A549 (cell line): Measurements from ENCODE around the gene RPL11. TPM values are rescaled to one million over a fixed set of nuclear protein-coding genes. Genes with fewer than 3 reads are reported as not detected.
"Not testable (repeated sequence)": the region's sequence is repeated elsewhere in the genome, so short reads cannot be mapped to it uniquely, and the experiment has no call there.

ENCODE experiments used
- ATAC-seq, 2 experiments: fragments of 200-7000 bp in 1 of 2; fragments of >200 bp in 1 of 2; cut with Nextera tagmentation in 1 of 2; cut with Tn5 transposase in 1 of 2; 3 replicates each; pipeline versions ENCODE4 v1.8.0 to v1.9.1; 2018 to 2020; ENCODE audit warnings: mild to moderate bottlenecking in 1 of 2, moderate library complexity in 1 of 2
- CTCF ChIA-PET: fragments of 300-600 bp; sonication (Branson Sonifier 250); formaldehyde crosslinking; extraction: SDS; loops from one replicate; lab custom pipeline; 2021; ENCODE audit warnings: antibody characterized with exemption, inconsistent platforms; lab: Yijun Ruan, JAX
- POLR2A ChIA-PET: fragments of 350-600 bp; formaldehyde crosslinking; extraction: SDS; loops from one replicate; lab custom pipeline; 2021; ENCODE audit warnings: antibody characterized with exemption, inconsistent platforms; lab: Yijun Ruan, JAX
- DNase-seq, 2 experiments: peaks; one replicate each; pipeline versions ENCODE4 v3.0.0 to v3.0.0-alpha.2; 2011 to 2016; ENCODE audit warnings: low read depth in 1 of 2, low spot score in 1 of 2
- FAIRE-seq: peaks from 2 replicates; lab custom pipeline; 2011; peaks lifted over from hg19 to GRCh38; lab: Jason Lieb, UNC
- H3K27ac ChIP-seq, 2 experiments: fragments of >200 bp; sonication (Bioruptor Twin); formaldehyde crosslinking; 3 replicates each; pipeline ENCODE4 v1.5.1; 2016 to 2017
- H3K4me1 ChIP-seq: fragments of >200 bp; sonication (Bioruptor Twin); formaldehyde crosslinking; 3 replicates; pipeline ENCODE4 v1.6.1; 2016
- H3K4me2 ChIP-seq: fragments of >200 bp; sonication (Bioruptor Twin); formaldehyde crosslinking; 3 replicates; pipeline ENCODE4 v1.6.1; 2016
- H3K4me3 ChIP-seq: fragments of >200 bp; sonication (Bioruptor Twin); formaldehyde crosslinking; 3 replicates; pipeline ENCODE4 v1.5.1; 2016
- H3K9me3 ChIP-seq: fragments of >200 bp; sonication (Bioruptor Twin); formaldehyde crosslinking; 3 replicates; pipeline ENCODE4 v1.6.1; 2016
- CBX2 ChIP-seq: fragments of 200-600 bp; sonication (generic); IDR thresholded peaks from 2 replicates; pipeline ENCODE4 v1.6.1; 2016; ENCODE audit warnings: low read depth, mild to moderate bottlenecking, borderline replicate concordance
- EHF ChIP-seq: fragments of 250-450 bp; sonication (Bioruptor Pico); IDR thresholded peaks from 2 replicates; pipeline ENCODE4 v1.5.0; 2020; ENCODE audit warnings: mild to moderate bottlenecking
- ESRRA ChIP-seq: fragments of 150-350 bp; IDR thresholded peaks from 2 replicates; pipeline ENCODE4 v1.6.1; 2014; ENCODE audit warnings: mild to moderate bottlenecking, low read length, borderline replicate concordance
- FOSL2 ChIP-seq, 2 experiments: fragments of 450-650 bp in 1 of 2; fragments of >200 bp in 1 of 2; sonication (Bioruptor Twin) in 1 of 2; formaldehyde crosslinking; IDR thresholded peaks; 2 replicates each; pipeline versions ENCODE4 v1.5.0 to v1.6.1; 2016 to 2020; ENCODE audit warnings: mild to moderate bottlenecking in 1 of 2, moderate library complexity in 1 of 2
- FOXS1 ChIP-seq: fragments of 250-450 bp; sonication (Bioruptor Pico); IDR thresholded peaks from 2 replicates; pipeline ENCODE4 v1.5.0; 2020; ENCODE audit warnings: mild to moderate bottlenecking, moderate library complexity
- GATA3 ChIP-seq: IDR thresholded peaks from 2 replicates; pipeline ENCODE4 v1.6.1; 2012; ENCODE audit warnings: borderline replicate concordance
- HOXB13 ChIP-seq: fragments of 250-450 bp; sonication (Bioruptor Pico); IDR thresholded peaks from 2 replicates; pipeline ENCODE4 v1.5.0; 2020; ENCODE audit warnings: low read depth, mild to moderate bottlenecking, moderate library complexity
- JUN ChIP-seq, 2 experiments: fragments of >200 bp; sonication (Bioruptor Twin); formaldehyde crosslinking; IDR thresholded peaks; 2 replicates in 1 of 2; 3 replicates in 1 of 2; pipeline ENCODE4 v1.6.1; 2016 to 2017
- MAZ ChIP-seq: fragments of 150-350 bp; IDR thresholded peaks from 2 replicates; pipeline ENCODE4 v1.6.1; 2014; ENCODE audit warnings: antibody characterized with exemption, low read depth, low read length, borderline replicate concordance
- MYC ChIP-seq: IDR thresholded peaks from 2 replicates; pipeline ENCODE4 v1.6.1; 2012; ENCODE audit warnings: mild to moderate bottlenecking, inconsistent platforms, low read length, improper control_type of control experiment, borderline replicate concordance
- NFE2L2 ChIP-seq: fragments of 150-350 bp; conservative IDR thresholded peaks from 2 replicates; pipeline ENCODE4 v1.6.1; 2014; ENCODE audit warnings: low read length
- POLR2A ChIP-seq: IDR thresholded peaks from 2 replicates; pipeline ENCODE4 v1.6.1; 2012; ENCODE audit warnings: mild to moderate bottlenecking, low read length
- RARB ChIP-seq: fragments of 250-450 bp; sonication (Bioruptor Pico); IDR thresholded peaks from 2 replicates; pipeline ENCODE4 v1.8.0; 2021; ENCODE audit warnings: mild to moderate bottlenecking, moderate library complexity
- SREBF2 ChIP-seq: fragments of 450-650 bp; IDR thresholded peaks from 2 replicates; pipeline ENCODE4 v1.6.1; 2014; ENCODE audit warnings: mild to moderate bottlenecking, moderate library complexity
- TFCP2L1 ChIP-seq: fragments of 250-450 bp; sonication (Bioruptor Pico); IDR thresholded peaks from 2 replicates; pipeline ENCODE4 v1.5.0; 2021; ENCODE audit warnings: mild to moderate bottlenecking
- ZC3H11A ChIP-seq: fragments of 450-650 bp; IDR thresholded peaks from 2 replicates; pipeline ENCODE4 v1.6.1; 2014; ENCODE audit warnings: antibody characterized with exemption, mild to moderate bottlenecking
- WGBS: methylation state at CpG from one replicate; pipeline ENCODE4 v1.1.6; 2017; ENCODE audit errors: missing lambda C conversion rate; 5-methylcytosine and 5-hydroxymethylcytosine counted together
- polyA plus RNA-seq, 4 experiments: library from polyadenylated mRNA; depleted of rRNA in 3 of 4; stranded (reverse); fragments of >200 nt; fragmentation: RNase III in 1 of 4; extraction: RNeasy Plus Mini Kit Qiagen cat#74134 plus additional on column Dnase treatment in 1 of 4; gene quantifications; 2 replicates in 3 of 4; 3 replicates in 1 of 4; pipeline ENCODE4 v1.2.3, GENCODE V29; 2011 to 2017
- TF ChIP-seq, protein P1 (sequence below): fragments of 200-600 bp; sonication (generic); IDR thresholded peaks from 2 replicates; pipeline ENCODE4 v1.6.1; 2016; ENCODE audit warnings: antibody characterized with exemption, mild to moderate bottlenecking, moderate library complexity
- TF ChIP-seq, protein P2 (sequence below): fragments of 450-650 bp; IDR thresholded peaks from 2 replicates; pipeline ENCODE4 v1.6.1; 2014; ENCODE audit warnings: antibody characterized with exemption
- TF ChIP-seq, protein P3 (sequence below): fragments of >200 bp; sonication (Bioruptor Twin); formaldehyde crosslinking; IDR thresholded peaks from 3 replicates; pipeline ENCODE4 v1.6.1; 2016
- TF ChIP-seq, protein P4 (sequence below): IDR thresholded peaks from 2 replicates; pipeline ENCODE4 v1.6.1; 2012; ENCODE audit warnings: low read depth, borderline replicate concordance

Gene RPL11
- polyA plus RNA-seq, 2 of the 4 experiments (the other 2 are of a cell fraction) = 1,292 to 1,329 TPM

DNA sequence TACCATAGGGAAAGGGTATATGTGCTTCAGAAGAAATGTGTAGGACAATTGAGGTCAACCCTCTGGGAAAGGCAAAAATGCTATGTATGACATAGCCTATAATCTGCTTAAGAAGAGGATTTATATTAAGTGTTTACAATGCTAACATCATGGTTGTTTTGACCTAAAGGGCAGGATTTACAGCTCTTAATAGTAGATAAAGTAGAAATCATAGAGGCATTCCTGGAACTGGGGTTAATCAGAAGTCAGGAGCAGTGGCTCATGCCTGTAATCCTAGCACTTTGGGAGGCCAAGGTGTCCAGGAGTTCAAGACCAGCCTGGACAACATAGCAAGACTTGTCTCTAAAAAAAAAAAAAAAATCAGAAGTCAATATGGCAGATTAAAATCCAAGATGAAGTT is 8.7 kb upstream of the RPL11 start:
- no peak overlapping the region for H3K27ac ChIP-seq
- no peak for FAIRE-seq
- no peak overlapping the region for H3K4me3 ChIP-seq
- DNase-seq = no peak
- H3K4me2 ChIP-seq = no peak overlapping the region
- POLR2A ChIA-PET = interaction anchor here (1.5 kb wide), 1 partner anchor 9 kb away, joined by 8 read pairs; the partner anchor contains the start of gene RPL11
- no peak for ATAC-seq
- CTCF ChIA-PET = interaction anchor here (1.2 to 1.9 kb wide), 3 partner anchors 8 to 138 kb away, joined by 4 to 6 read pairs (median 6); partner anchors contain the start of gene RPL11
- TF ChIP-seq ESRRA (no peak), FOSL2 (IDR thresholded peaks at IDR 0.05) (no peak), FOSL2 (CRISPR knock-in tag; IDR thresholded peaks at IDR 0.05) (no peak), FOXS1 (CRISPR knock-in tag) (no peak), HOXB13 (CRISPR knock-in tag) (no peak), SREBF2 (no peak), NFE2L2 (no peak), MYC (no peak)
- TF ChIP-seq, protein P1, sequence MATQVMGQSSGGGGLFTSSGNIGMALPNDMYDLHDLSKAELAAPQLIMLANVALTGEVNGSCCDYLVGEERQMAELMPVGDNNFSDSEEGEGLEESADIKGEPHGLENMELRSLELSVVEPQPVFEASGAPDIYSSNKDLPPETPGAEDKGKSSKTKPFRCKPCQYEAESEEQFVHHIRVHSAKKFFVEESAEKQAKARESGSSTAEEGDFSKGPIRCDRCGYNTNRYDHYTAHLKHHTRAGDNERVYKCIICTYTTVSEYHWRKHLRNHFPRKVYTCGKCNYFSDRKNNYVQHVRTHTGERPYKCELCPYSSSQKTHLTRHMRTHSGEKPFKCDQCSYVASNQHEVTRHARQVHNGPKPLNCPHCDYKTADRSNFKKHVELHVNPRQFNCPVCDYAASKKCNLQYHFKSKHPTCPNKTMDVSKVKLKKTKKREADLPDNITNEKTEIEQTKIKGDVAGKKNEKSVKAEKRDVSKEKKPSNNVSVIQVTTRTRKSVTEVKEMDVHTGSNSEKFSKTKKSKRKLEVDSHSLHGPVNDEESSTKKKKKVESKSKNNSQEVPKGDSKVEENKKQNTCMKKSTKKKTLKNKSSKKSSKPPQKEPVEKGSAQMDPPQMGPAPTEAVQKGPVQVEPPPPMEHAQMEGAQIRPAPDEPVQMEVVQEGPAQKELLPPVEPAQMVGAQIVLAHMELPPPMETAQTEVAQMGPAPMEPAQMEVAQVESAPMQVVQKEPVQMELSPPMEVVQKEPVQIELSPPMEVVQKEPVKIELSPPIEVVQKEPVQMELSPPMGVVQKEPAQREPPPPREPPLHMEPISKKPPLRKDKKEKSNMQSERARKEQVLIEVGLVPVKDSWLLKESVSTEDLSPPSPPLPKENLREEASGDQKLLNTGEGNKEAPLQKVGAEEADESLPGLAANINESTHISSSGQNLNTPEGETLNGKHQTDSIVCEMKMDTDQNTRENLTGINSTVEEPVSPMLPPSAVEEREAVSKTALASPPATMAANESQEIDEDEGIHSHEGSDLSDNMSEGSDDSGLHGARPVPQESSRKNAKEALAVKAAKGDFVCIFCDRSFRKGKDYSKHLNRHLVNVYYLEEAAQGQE = no peak
- H3K4me1 ChIP-seq = no peaks in the 10 kb centered on the region
- H3K9me3 ChIP-seq = no peaks in the 10 kb centered on the region

DNA sequence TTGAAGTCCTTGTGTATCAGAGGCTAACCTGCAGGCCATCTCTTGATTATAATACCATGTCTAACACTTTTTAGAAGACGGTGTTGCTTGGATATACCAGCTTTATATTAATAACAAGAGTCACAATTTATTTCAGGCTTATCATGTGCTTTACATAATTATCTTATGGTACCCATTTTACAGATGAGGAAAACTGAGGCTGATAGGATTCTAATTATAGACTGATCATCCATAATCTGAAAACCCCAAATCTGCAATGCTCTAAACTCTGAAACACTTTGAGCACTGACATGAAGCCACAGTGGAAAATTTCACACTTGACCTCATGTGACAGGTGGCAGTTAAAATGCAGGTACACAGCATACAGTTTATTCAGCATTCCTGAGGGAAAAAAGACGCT is 7.2 kb upstream of the RPL11 start:
- POLR2A ChIA-PET = no interaction called here
- Histone ChIP-seq H3K4me3 (no peak overlapping the region), H3K27ac (no peak overlapping the region), H3K4me1 (no peaks in the 10 kb centered on the region), H3K9me3 (no peaks in the 10 kb centered on the region), H3K4me2 (no peak overlapping the region)
- TF ChIP-seq CBX2 (no peak), POLR2A (no peak), RARB (CRISPR knock-in tag) (no peak), TFCP2L1 (CRISPR knock-in tag) (no peak), JUN (IDR thresholded peaks at IDR 0.05) (no peak), EHF (CRISPR knock-in tag) (no peak), GATA3 (no peak), MAZ (no peak), FOXS1 (CRISPR knock-in tag) (no peak), ZC3H11A (no peak), SREBF2 (no peak), FOSL2 (IDR thresholded peaks at IDR 0.05) (no peak), FOSL2 (CRISPR knock-in tag; IDR thresholded peaks at IDR 0.05) (no peak)
- TF ChIP-seq, protein P2, sequence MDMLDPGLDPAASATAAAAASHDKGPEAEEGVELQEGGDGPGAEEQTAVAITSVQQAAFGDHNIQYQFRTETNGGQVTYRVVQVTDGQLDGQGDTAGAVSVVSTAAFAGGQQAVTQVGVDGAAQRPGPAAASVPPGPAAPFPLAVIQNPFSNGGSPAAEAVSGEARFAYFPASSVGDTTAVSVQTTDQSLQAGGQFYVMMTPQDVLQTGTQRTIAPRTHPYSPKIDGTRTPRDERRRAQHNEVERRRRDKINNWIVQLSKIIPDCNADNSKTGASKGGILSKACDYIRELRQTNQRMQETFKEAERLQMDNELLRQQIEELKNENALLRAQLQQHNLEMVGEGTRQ = no peak
- TF ChIP-seq, protein P3, sequence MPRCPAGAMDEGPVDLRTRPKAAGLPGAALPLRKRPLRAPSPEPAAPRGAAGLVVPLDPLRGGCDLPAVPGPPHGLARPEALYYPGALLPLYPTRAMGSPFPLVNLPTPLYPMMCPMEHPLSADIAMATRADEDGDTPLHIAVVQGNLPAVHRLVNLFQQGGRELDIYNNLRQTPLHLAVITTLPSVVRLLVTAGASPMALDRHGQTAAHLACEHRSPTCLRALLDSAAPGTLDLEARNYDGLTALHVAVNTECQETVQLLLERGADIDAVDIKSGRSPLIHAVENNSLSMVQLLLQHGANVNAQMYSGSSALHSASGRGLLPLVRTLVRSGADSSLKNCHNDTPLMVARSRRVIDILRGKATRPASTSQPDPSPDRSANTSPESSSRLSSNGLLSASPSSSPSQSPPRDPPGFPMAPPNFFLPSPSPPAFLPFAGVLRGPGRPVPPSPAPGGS = no peak
- TF ChIP-seq, protein P4, sequence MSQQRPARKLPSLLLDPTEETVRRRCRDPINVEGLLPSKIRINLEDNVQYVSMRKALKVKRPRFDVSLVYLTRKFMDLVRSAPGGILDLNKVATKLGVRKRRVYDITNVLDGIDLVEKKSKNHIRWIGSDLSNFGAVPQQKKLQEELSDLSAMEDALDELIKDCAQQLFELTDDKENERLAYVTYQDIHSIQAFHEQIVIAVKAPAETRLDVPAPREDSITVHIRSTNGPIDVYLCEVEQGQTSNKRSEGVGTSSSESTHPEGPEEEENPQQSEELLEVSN = no peak
- WGBS = 10% methylated on average over 2 of the region's 2 CpGs
- FAIRE-seq = no peak
- no peak for DNase-seq
- CTCF ChIA-PET = no interaction called here
- ATAC-seq = no peak

DNA sequence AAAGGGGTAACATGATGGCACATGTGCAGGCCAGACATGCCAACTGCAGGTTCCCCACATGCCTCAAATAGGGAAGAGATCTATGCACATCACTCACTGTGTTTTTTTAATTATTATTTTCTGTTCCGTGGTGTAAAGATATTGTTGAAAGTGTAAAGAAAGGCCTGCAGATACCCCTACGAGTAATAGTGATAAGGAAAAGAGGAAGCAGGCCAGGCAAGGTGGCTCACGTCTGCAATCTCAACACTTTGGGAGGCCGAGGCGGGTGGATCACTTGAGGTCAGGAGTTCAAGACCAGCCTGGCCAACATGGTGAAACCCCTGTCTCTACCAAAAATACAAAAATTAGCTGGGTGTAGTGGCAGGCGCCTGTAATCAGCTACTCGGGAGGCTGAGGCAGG is 6.4 kb upstream of the RPL11 start:
- 57% methylated on average over 7 of the region's 7 CpGs for WGBS

DNA sequence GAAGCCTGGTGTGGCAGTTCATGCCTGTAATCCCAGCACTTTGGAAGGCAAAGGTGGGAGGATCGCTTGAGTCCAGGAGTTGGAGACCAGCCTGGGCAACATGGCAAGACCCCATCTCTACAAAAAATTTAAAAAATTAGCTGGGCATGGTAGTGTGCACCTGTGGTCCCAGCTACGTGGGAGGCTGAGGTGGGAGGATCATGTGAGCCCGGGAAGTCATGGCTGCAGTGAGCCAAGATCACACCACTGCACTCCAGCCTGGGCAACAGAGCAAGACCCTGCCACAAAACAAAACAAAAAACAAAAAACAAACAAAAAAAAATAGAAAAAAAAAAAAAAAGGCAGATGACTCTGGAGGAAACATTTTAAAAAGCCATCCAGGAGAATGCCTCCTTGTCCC is 3.9 kb upstream of the RPL11 start:
- H3K27ac ChIP-seq, ATAC-seq, H3K4me3 ChIP-seq, H3K4me2 ChIP-seq, H3K4me1 ChIP-seq, FAIRE-seq, H3K9me3 ChIP-seq, POLR2A ChIA-PET, DNase-seq: not testable (repeated sequence)
- CTCF ChIA-PET = interaction anchor here (2.0 kb wide), 1 partner anchor 51 kb away, joined by 6 read pairs; no protein-coding TSS in a partner anchor
- 32% methylated on average over 3 of the region's 3 CpGs for WGBS

More for the DNA sequence above, 6.4 kb upstream of the RPL11 start:
- ATAC-seq, H3K27ac ChIP-seq, H3K4me2 ChIP-seq, FAIRE-seq, H3K4me3 ChIP-seq, H3K9me3 ChIP-seq, DNase-seq, POLR2A ChIA-PET, CTCF ChIA-PET, H3K4me1 ChIP-seq: not testable (repeated sequence)

DNA sequence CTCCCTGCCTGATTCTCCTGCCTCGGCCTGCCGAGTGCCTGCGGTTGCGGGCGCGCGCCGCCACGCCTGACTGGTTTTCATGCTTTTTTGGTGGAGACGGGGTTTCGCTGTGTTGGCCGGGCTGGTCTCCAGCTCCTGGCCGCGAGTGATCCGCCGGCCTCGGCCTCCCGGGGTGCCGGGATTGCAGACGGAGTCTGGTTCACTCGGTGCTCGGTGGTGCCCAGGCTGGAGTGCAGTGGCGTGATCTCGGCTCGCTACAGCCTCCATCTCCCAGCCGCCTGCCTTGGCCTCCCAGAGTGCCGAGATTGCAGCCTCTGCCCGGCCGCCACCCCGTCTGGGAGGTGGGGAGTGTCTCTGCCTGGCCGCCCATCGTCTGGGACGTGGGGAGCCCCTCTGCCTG is 3.3 kb upstream of the RPL11 start:
- H3K9me3 ChIP-seq, FAIRE-seq, POLR2A ChIA-PET, DNase-seq, H3K4me1 ChIP-seq, ATAC-seq, H3K27ac ChIP-seq, H3K4me3 ChIP-seq, H3K4me2 ChIP-seq: not testable (repeated sequence)
- 92% methylated on average over 7 of the region's 33 CpGs for WGBS
- CTCF ChIA-PET = interaction anchor here (2.0 kb wide), 1 partner anchor 51 kb away, joined by 6 read pairs; no protein-coding TSS in a partner anchor
